ENCODE data around the gene HIPK3.

Gene HIPK3

DNA sequence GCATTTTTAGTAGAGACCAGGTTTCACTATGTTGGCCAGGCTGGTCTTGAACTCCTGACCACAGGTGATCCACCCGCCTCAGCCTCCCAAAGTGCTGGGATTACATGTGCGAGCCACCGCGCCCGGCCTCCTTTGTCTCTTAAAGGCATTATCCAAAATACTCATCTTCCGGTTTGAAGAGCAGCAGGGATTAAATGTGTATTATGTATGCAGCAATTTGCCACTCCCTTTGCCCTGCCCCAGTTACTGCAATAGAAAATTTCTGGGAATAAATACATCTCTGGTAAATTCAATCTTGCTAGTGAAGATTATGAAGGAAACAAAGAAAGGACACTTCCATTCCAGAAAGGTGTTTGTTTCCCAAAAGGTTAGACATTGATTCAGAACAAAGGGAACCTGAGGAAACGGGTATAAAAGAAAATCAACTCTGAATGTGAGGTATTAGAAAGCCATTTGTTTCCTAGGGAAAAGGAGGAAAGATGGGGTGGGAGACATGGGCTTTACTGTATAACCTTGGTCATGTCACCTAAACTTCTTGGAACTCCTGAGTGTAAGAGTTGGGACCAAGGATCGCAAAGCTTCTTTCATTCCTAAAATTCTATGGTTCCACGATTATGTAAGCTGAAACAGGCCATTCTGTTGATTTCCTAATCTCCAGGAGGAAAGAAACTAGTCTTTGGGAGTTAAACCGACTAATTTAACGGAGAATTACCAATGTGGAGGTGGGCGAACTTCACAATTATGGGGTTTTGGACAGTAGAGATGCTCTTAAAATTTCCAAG lies 959 bp upstream of the HIPK3 start:
- Histone ChIP-seq H3K27ac (ENCODE audit: low read length) (peak overlapping the region; percentile 64), H3K36me3 (replicated peaks; ENCODE audit: low read depth, low read length) (no peaks in the 10 kb centered on the region), H3K9ac (ENCODE audit: low read length) (peak overlapping the region; percentile 93), H4K20me1 (ENCODE audit: insufficient read depth, low read length) (peaks cover 21% of the 10 kb centered on the region), H3K9me3 (ENCODE audit: insufficient read depth, low read length) (no peaks in the 10 kb centered on the region), H3K4me1 (ENCODE audit: low read length) (peaks cover 13% of the 10 kb centered on the region), H3K4me2 (ENCODE audit: low read length) (peak overlapping the region; percentile 84), H3K4me3 (ENCODE audit: low read length) (peak overlapping the region; percentile 99), H3K27me3 (ENCODE audit: low read depth, low read length) (no peaks in the 10 kb centered on the region), H3K79me2 (ENCODE audit: low read length) (peaks cover 38% of the 10 kb centered on the region), H2AFZ (ENCODE audit: low read depth, low read length) (peak overlapping the region; percentile 100)
- TF ChIP-seq EZH2phosphoT487 (IDR thresholded peaks at IDR 0.05; ENCODE audit: low read depth) (no peak), CTCF (IDR thresholded peaks at IDR 0.05; ENCODE audit: low read depth, low read length) (no peak)

GRCh38 chr11:33256813-33257159 lies 395 bp upstream of the HIPK3 start:
- peaks cover 23% of the 10 kb centered on the region for H4K20me1 ChIP-seq (ENCODE audit: insufficient read depth, low read length)
- peaks cover 13% of the 10 kb centered on the region for H3K4me1 ChIP-seq (ENCODE audit: low read length)
- peak overlapping the region; percentile 84 for H3K4me2 ChIP-seq (ENCODE audit: low read length)
- H3K27me3 ChIP-seq (ENCODE audit: low read depth, low read length) = no peaks in the 10 kb centered on the region
- H3K36me3 ChIP-seq (replicated peaks; ENCODE audit: low read depth, low read length) = no peaks in the 10 kb centered on the region
- peak overlapping the region; percentile 64 for H3K27ac ChIP-seq (ENCODE audit: low read length)
- peak overlapping the region; percentile 93 for H3K9ac ChIP-seq (ENCODE audit: low read length)
- H3K9me3 ChIP-seq (ENCODE audit: insufficient read depth, low read length) = no peaks in the 10 kb centered on the region
- H2AFZ ChIP-seq (ENCODE audit: low read depth, low read length) = peak overlapping the region; percentile 100
- peaks cover 44% of the 10 kb centered on the region for H3K79me2 ChIP-seq (ENCODE audit: low read length)
- peak overlapping the region; percentile 99 for H3K4me3 ChIP-seq (ENCODE audit: low read length)
- TF ChIP-seq CTCF (IDR thresholded peaks at IDR 0.05; ENCODE audit: low read depth, low read length) (no peak; the same call in 1 of the 2 replicates), EZH2phosphoT487 (IDR thresholded peaks at IDR 0.05; ENCODE audit: low read depth) (no peak)

- Histone ChIP-seq H4K20me1 (ENCODE audit: insufficient read depth, low read length) (peaks cover 27% of the 10 kb centered on the region), H2AFZ (ENCODE audit: low read depth, low read length) (peak overlapping the region; percentile 66), H3K79me2 (ENCODE audit: low read length) (peaks cover 56% of the 10 kb centered on the region), H3K4me3 (ENCODE audit: low read length) (peak overlapping the region; percentile 99), H3K9me3 (ENCODE audit: insufficient read depth, low read length) (no peaks in the 10 kb centered on the region), H3K4me1 (ENCODE audit: low read length) (peaks cover 13% of the 10 kb centered on the region), H3K36me3 (replicated peaks; ENCODE audit: low read depth, low read length) (no peaks in the 10 kb centered on the region), H3K9ac (ENCODE audit: low read length) (peak overlapping the region; percentile 93), H3K27ac (ENCODE audit: low read length) (peak overlapping the region; percentile 73), H3K27me3 (ENCODE audit: low read depth, low read length) (no peaks in the 10 kb centered on the region), H3K4me2 (ENCODE audit: low read length) (peak overlapping the region; percentile 68)
- TF ChIP-seq EZH2phosphoT487 (IDR thresholded peaks at IDR 0.05; ENCODE audit: low read depth) = no peak
- no peak; the same call in none of the 2 replicates for TF ChIP-seq CTCF (IDR thresholded peaks at IDR 0.05; ENCODE audit: low read depth, low read length)
Observed at GRCh38 chr11:33257897-33258630, 883 bp downstream of the HIPK3 start.

DNA sequence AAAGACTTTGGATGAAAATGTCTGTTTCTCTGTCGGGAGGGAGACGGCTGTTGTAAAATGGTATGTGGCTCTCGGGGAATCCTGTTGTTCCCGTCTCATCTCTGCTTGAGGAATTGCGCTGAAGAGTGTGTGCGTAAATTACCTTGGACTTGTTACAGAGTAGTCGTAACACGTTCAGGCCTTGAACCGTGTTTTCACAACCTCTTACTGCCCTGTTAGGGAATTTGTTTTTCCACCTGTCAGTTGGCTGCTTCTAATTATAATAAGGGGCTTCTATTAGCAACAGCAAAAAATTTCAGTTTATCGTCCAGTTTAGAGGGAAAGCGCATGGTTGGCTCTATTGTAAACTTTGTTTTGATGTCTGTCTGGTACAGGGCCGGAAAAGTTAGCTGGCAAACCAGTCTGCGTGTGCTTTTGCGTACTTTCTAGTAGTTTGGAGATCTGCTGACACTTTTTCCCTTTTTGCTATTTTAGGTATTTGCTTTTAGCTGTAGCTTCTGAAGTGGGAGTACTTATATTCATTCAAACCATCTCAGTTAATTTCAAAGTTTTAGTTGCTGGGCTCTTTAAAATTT lies 1.5 kb downstream of the HIPK3 start:
- Histone ChIP-seq H3K9ac (ENCODE audit: low read length) (peak overlapping the region; percentile 93), H3K27me3 (ENCODE audit: low read depth, low read length) (no peaks in the 10 kb centered on the region), H3K27ac (ENCODE audit: low read length) (peak overlapping the region; percentile 73), H3K4me2 (ENCODE audit: low read length) (peak overlapping the region; percentile 68), H4K20me1 (ENCODE audit: insufficient read depth, low read length) (peaks cover 29% of the 10 kb centered on the region), H2AFZ (ENCODE audit: low read depth, low read length) (no peak overlapping the region), H3K36me3 (replicated peaks; ENCODE audit: low read depth, low read length) (no peaks in the 10 kb centered on the region), H3K4me3 (ENCODE audit: low read length) (peak overlapping the region; percentile 99), H3K4me1 (ENCODE audit: low read length) (peaks cover 13% of the 10 kb centered on the region), H3K9me3 (ENCODE audit: insufficient read depth, low read length) (no peaks in the 10 kb centered on the region), H3K79me2 (ENCODE audit: low read length) (peaks cover 63% of the 10 kb centered on the region)
- no peak for TF ChIP-seq EZH2phosphoT487 (IDR thresholded peaks at IDR 0.05; ENCODE audit: low read depth)
- no peak; the same call in 1 of the 2 replicates for TF ChIP-seq CTCF (IDR thresholded peaks at IDR 0.05; ENCODE audit: low read depth, low read length)

Measured in OCI-LY3 (cell line).